GM18508 (cell line): Measurements from ENCODE around the gene TP73.

Experiments
- ATAC-seq: cut with Tn5 transposase; IDR thresholded peaks from one replicate; pipeline ENCODE4 v1.9.1; 2021; ENCODE audit warnings: moderate number of reproducible peaks; ENCODE audit not compliant: insufficient read depth, unreplicated experiment

TP73 gene

DNA sequence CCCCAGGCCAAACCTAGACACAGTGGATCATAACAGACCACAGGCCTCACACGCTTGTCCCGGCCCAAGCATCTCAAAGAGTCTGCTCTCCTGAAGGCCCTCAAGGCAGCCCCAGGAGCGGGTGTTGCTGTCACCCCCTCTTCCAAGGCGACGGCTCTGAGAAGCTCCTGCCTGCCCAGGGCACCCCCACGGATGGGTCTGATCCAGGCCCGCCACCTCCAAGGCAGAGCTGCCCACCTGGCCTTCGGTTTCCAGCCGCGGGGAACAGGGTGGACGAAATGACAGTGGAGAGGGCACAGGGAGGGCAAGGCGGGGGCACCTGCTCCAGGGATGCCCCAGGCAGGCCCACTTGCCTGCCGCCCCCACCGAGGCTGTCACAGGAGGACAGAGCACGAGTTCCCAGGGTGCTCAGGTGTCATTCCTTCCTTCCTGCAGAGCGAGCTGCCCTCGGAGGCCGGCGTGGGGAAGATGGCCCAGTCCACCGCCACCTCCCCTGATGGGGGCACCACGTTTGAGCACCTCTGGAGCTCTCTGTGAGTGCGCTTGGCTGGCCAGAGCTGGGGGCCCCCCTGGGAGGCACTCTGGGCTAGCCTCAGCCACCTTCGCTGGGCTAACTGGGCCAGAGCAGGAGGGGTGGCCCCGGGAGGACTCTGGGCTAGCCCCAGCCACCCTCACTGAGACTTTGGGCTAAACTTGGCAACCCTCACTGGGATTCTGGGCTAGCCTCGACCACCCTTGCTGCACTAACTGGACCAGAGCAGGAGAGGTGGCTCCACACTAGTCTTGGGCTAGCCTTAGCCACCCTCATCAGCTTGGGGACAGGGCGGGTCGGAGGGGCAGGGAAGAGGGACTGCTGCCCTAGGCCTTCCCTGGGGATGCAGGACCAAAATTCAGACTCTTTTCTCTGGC is 29.8 kb downstream of the TP73 start:
- ATAC-seq: no peak

DNA sequence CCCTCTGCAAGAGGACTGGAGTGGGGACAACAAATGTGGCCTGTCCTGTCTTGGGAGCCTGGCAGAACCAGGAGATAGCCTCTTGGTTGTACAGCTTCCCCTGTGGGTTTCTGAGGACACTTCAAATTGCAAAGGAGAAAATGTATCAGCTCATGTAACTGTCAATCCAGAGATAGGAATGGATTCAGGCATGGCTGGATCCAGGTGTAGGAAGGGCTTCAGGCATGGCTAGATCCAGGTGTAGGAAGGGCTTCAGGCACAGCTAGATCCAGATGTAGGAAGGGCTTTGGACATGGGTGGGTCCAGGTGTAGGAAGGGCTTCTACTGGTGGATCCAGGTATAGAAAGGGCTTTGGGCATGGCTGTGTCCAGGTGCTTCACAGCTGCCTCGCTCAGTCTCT is 30.9 kb downstream of the TP73 start:
- no peak for ATAC-seq

DNA sequence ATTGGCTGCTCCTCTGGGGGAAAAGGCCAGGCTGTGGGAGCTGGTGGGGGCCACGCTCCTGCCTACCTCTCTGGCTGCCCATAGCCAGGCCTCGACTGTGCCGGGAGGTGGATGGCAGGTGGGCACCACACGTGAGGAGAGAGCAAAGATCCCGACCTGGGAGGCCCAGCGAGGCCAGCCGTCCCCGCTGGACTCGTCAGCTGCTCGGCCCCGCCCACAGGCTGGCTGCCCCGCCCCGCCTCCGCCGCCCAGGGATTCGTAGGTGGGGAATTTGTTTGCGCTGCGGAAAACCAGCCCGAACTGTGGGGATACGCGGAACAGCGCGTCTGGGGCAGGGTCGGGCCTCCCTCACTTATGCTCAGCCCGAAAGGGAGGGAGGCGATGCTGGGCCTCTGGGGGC is 31.7 kb downstream of the TP73 start:
- no peak for ATAC-seq

DNA sequence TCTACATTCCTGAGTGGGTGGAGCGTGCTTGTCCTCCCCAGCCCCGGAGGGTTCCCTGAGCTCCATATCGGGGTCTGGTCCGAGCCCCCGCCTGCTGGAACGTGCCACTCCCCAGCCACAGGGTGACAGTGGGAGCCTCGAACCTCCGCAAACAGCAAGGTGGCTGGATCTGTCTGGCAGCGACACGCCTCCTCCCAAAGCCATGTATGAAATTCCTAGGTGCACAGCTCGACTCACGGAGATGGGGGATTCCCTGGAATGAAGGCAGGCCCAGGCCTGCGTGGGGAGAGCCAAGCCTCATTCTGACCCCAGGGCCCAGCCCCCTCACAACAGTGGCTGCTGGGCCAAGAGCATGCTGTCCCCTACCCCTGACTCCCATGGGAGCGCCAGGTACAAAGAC is 32.9 kb downstream of the TP73 start:
- no peak for ATAC-seq

DNA sequence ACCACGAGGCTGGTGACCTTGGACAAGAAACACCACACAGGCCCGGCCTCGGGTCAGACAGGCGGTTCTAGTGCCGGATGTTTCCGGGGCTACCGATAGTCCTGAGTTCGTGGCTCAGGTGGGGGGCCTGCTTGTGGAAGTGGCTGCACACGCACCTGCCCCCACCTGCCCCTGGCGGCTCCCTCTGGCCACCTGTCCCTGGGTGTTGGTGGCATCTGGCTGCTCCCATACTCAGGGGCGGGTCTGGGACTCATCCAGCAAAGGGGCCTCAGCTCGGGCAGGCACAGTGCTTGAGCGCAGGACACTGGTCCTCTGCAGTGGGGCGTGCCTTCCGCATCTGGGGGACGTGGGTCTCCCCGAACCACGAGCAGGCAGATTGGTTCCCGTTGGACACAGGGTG is 33.6 kb downstream of the TP73 start:
- ATAC-seq: no peak

DNA sequence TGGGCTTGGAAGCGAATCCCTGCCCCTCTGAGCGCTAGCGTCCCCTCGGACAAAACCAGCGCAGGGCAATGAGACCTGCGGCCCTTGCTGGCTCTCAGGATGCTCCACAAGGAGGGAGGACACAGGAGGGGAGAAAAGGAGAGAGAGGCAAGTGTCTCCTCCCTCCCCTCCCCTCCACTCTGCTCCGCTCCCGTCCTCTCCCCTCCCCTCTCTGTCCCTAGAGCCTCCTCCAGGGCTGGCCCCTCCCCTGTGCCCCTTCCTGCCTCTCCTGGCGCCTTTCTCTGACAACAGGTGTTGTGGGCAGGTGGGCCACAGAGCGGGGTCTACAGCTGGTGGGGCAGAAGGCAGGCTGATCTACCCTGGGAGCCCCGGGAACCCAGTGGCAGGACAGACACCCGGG is 35.2 kb downstream of the TP73 start:
- ATAC-seq: no peak

DNA sequence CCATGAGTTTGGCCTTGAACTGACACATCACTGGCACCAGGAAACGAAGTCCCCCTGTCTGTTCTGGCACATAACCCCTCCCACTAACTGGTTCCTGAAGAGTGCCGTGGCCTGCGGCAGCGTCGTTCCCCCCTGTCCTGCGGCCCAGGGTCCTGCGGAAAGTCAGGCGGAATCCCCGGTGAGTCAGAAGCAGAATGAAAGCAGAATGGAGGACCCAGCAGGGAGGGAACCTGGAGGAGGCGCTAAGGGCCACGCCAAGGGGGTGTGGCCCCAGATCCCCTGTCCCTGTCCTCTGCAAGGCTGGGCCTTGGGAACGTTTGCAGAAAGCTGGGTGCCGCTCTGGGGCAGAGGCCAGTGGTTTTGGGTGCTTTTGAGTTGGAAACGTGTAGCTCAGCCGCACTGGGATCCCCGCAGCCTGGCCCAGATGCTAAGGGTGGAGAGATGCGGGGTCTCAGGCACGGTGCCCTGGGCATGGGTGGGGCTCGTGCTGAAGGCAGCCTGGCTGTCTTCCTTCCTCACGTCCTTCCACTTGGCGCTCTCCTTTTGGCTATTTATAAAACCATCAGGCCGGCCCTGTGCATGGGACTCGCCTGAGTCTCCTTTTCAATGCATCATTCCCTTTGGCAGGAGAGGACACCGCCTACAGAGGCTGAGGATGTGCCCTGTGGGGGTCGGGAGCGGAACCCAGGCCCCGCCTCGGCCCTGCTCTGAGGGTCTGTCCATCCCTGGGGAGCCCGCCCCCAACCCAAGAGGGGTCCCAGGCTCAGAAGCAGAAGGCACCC is 36.2 kb downstream of the TP73 start:
- ATAC-seq: no peak

DNA sequence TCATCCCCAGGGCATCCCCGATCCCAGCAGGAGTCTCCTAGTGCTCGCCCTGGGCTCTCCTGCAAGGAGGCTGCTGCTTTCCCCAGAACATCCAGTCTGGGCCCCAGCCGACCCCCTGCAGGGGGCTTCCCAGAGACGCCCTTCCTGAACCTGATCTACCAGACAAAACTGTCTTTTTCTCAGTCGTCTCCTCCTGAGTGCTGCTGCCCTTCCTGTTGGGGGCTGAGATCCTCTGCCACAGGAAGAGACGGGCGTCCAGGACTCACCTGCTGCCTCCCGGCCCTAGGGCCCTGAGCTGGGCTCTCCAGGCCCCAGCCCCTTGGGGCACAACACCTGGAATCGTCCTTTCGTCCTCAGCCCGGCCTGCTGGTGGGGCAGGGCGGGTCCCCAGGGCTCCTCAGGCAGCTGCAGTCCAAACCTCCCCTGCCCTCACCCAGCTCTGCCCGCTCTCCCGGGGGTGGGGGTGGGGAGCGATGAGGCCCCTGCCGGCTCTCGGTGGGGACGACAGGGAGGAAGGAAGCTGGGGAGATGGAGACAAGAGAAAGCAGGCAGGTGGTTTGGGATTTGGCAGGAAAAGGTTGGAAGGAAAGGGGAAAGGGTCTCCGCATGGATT is 36.9 kb downstream of the TP73 start:
- no peak for ATAC-seq

DNA sequence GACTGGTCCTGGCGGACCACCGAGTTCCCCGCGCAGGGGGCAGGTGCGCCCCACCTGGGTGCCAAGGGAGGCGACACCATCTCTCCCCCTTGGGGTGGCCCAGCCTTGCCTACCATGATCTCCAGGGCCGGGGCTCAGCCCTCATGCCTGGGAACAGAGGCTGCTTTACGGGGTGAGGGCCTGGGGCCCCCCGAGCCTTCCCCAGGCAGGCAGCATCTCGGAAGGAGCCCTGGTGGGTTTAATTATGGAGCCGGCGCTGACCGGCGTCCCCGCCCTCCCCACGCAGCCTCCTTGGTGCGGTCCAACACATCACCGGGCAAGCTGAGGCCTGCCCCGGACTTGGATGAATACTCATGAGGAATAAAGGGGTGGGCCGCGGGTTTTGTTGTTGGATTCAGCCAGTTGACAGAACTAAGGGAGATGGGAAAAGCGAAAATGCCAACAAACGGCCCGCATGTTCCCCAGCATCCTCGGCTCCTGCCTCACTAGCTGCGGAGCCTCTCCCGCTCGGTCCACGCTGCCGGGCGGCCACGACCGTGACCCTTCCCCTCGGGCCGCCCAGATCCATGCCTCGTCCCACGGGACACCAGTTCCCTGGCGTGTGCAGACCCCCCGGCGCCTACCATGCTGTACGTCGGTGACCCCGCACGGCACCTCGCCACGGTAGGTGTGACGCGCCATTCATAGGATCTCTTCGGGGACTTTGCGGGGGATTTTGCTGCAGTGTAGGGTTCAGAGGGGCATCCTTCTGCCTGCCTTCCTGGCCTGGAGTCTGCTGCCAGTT is 38.2 kb downstream of the TP73 start:
- no peak for ATAC-seq

DNA sequence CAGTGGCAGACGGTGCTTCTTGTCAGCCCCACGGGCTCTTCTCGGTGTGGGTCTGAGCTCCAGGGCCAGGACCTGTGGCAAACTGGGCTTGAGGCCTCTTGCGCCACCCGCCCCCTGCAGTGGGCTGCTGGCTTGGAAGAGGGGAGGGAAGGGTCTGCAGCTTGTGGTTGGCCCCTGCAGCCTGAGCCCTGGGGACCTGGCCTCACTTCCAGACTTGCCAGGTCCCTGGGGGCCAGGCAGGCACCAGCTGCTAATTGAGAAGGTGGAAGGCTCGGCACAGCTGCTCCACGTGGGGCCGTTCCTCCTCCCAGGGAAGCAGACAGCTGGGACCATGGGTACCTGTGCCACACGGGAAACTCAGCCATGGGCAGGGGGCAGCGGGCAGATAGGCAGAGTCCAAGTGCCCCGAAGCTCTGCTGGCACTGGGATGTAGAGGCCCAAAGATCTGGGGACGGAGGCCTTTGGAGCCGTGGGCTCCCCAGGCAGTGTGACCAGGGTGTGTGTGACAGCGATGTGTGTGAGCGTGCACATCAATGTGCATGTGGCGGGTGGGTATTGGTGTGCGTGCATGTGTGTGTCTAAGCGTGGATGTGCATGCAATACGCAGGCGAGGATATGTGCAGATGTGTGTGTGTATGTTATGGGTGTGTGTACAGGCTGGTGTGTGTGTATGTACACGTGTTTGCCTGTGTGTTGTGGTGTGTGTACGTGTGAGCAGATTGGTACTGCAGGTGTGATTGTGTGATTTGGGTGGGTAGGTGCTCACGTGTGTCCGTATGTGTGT is 39.3 kb downstream of the TP73 start:
- ATAC-seq: no peak

DNA sequence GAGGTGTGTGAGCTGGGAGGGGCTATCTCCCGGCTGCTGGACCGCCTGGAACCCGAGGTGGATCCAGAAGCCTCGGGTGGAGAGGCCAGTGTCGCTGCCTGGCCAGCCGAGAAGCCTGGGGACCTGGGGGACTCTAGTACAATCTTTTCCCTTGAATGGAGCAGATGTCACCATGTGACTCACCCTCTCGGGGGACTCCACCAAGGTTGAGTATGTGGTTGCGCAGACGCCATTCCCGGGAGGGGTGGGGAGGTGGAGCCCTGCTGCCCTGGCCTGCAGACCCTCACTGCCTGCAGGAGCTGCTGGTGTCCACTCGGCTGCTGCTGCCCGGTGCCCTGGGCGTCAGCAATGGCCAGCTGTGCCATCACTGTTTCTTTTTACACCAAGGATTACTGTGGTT is 40.3 kb downstream of the TP73 start:
- ATAC-seq: no peak

DNA sequence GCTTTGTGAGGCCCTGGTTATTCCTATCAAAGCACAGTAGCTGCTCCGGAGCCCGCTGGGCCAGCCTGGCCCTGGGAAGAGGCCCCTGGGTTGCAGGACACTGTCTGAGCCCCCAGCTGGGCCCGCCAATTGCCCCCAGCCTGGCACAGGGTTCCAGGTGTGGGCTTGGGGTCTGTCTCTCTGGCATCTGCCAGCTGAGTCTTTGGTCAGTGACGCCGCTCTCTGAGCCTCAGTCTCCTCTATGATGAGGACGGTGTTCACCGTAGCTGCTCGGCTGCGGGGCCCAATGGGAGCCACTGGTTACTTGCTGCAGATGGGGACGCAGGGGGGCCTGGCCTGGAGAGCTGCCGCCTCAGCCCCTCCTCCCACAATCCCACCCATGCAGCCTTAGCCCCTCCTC is 41.0 kb downstream of the TP73 start:
- no peak for ATAC-seq

DNA sequence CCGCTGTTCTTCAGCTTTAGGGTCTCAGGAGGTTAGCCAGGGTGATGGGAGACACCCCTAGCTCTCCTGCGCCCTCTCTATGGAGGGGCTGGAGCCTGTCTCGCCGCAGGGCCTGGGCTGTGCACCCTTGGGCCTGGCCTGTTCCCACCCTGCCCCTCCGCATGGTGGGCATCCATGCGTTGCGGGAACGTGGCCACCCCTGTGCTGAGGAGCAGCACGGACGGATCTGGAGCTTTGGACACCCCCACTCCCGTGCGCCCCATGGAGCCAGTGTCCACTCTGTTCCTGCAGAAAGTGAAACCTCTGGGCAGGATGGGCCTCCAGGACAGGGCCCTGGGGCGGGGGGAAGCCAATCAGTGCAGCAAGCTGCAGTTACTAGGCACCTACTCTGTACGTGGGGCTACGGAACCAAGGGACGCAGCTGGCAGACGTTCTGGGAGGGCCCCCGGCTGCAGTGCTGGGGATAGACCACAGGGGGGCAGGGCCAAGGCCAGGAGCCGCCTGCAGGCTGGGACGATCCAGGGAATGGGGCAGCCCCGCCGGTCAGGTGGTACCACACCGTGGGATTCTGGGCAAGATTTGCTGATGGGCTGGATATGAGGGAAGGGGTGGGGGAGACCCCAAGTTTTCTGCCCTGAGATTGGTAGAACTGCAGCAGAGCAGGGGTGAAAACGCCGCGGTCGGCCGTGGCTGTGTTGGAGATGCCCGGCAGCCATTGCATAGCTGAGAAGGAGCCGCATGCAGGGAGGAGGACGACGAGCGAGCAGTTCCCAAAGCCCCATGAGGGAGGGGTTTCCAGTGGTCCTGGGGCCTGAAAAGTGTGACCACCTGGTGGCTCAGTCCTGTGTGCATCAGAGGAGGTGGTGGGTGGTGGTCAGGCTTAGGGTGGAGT is 43.3 kb downstream of the TP73 start:
- ATAC-seq: no peak

DNA sequence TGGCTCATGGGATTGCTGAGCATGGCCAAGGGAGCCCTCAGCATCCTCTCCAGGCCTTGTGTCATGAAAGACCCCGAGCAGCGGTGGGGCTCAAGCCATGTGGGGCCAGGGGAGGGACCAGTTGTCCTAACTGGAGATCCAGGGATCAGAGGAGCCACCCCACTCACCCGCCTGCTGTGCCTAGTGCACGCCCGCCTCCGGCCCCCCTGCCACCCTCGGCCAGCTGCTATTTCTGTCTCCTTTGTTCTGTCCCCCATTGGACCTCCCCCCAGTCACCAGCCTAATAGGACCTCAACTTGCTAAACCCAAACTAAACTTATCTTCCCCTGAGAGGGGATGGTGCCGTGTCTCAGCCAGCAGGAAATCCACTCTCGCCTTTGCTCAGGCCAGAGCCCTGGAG is 44.4 kb downstream of the TP73 start:
- ATAC-seq: no peak

DNA sequence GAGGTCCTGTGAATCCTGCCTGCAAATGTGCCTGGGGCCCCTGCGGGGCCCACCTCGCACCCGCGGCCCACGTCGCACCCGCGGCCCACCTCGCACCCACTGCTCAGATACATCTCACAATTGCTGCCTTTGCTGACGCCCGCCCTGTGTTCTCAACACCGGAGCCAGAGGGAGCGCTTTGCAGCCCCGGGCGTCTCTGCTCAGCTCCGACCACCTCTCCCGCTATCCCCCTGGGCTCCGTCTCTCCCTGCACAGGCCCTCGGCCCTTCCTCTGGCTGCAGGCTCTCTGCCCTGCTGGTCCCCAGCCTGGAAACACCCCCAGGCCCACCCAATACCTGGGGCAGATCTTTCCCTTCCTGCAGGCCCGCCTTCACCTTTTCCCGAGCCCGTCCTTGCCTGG is 44.8 kb downstream of the TP73 start:
- ATAC-seq: no peak

DNA sequence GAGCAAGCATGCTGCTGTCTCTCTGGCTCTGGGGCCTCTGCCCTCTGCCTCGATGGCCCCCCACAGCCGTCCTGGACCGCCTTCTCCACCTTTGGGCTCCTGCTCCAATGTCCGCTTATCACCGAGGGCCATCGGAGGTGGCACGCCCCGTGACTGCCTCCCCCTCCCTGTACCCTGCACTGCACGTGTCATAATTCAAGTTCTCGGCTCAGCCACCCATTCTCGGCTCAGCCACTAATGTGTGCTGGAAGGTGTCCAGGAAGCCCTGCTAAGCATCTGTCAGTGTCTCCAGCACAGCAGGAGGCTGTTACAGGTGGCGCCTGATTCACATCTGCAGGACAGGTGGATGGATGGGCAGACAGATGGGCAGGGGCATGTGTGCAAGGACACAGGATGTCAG is 45.5 kb downstream of the TP73 start:
- ATAC-seq: no peak

DNA sequence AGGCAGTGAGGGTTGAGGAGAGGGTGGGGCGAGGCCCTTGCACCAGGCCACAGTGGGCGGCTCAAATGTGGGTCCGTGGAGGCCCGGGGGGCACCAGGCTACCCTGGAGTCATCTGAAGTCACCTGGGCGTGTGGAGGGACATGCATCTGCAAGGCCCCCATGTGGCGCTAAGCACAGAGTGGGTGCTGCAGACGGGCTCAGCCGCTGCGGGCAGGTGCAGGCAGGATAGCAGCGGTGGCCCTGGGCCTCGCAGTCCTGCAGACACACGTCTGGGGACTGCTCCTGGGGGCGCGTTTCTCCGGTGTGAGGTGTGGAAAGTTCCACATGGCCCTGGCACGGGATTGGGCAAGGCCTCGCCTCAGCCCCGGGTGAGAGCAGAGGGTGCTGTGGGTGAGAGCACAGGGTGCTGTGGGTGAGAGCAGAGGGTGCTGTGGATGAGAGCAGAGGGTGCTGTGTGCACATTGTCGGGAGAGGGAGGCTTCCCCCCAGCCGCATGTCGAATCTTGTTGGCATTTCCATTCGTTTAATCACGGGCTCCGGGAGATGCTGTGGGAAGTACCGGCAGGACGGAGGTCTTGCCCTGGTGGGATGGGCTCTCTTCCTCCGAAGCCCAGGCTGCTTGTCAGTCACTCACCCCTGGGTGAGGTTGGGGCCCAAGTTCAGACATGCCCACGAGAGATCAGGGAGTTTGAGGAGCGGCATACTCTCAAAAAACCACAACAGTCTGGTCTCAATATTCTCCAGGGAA is 46.5 kb downstream of the TP73 start:
- no peak for ATAC-seq

DNA sequence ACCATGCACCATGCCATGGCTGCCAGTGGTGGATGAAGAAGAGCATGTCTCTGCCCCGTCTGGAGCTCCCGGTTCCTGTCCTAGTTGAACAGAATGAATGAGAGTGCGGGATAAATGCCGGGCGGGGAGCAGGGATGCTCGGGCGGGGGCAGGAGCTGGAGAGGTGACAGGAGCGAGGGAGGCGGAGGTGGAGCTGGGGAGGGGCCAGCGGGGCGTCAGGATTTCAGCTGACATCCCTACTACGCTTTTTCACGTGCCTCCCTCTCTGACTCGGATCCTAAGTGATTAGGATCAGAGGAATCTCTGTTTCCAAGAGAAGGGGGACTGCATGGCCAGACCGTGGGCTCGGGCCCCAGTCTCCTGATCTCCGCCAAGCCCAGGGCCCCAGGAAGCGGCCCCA is 47.3 kb downstream of the TP73 start:
- ATAC-seq: no peak
